GM12865 (cell line): ENCODE measurements around the gene ADGRL2.

ENCODE experiments used
- DNase-seq: peaks from one replicate; pipeline ENCODE4 v3.0.0; 2010; ENCODE audit warnings: low read depth
- H3K4me3 ChIP-seq: 2 replicates; pipeline ENCODE4 v1.5.1; 2011; ENCODE audit warnings: mild to moderate bottlenecking, low read depth, low read length, control low read depth
- CTCF ChIP-seq: IDR thresholded peaks from 2 replicates; pipeline ENCODE4 v1.5.1; 2011; ENCODE audit warnings: low read length, control low read depth, low read depth, inconsistent platforms; ENCODE audit not compliant: insufficient read depth; ENCODE audit errors: missing control alignments

The ADGRL2 gene

GRCh38 chr1:81974222-81974841 lies 173.6 kb downstream of the ADGRL2 start:
- no peak overlapping the region for H3K4me3 ChIP-seq
- no peak for TF ChIP-seq CTCF
- DNase-seq: no peak

- no peak for DNase-seq
- no peak for TF ChIP-seq CTCF
- H3K4me3 ChIP-seq: no peak overlapping the region
Observed at GRCh38 chr1:81974883-81975555, 174.3 kb downstream of the ADGRL2 start.

- no peak overlapping the region for H3K4me3 ChIP-seq
- no peak for TF ChIP-seq CTCF
- DNase-seq: no peak
Observed at GRCh38 chr1:81976539-81976938, 175.8 kb downstream of the ADGRL2 start.

GRCh38 chr1:81978945-81979344 lies 178.2 kb downstream of the ADGRL2 start:
- DNase-seq: no peak
- no peak overlapping the region for H3K4me3 ChIP-seq
- TF ChIP-seq CTCF: no peak

GRCh38 chr1:81982523-81982922 lies 181.8 kb downstream of the ADGRL2 start:
- no peak for TF ChIP-seq CTCF
- no peak for DNase-seq
- no peak overlapping the region for H3K4me3 ChIP-seq

- no peak overlapping the region for H3K4me3 ChIP-seq
- DNase-seq: no peak
Observed at GRCh38 chr1:81989524-81989923, 188.8 kb downstream of the ADGRL2 start.

More at GRCh38 chr1:81989524-81989923, 188.8 kb downstream of the ADGRL2 start:
- no peak for TF ChIP-seq CTCF
